PC-9 (cell line): ENCODE results near the gene C14orf119. TPM values are rescaled to one million over a fixed set of nuclear protein-coding genes. Genes with fewer than 3 reads are reported as not detected.

ENCODE experiments used
- BruUV-seq: library from RNA; stranded (reverse); fragments of 400-500 nt; replicated peaks from 2 replicates; lab custom pipeline; 2021; lab: Mats Ljungman, UMichigan
- CTCF ChIA-PET: fragments of 300-600 bp; sonication (Branson Sonifier 250); formaldehyde crosslinking; loops from one replicate; lab custom pipeline; 2022; ENCODE audit warnings: antibody characterized with exemption; lab: Charles Lee
- POLR2A ChIA-PET: fragments of 300-600 bp; sonication (Branson Sonifier 250); formaldehyde crosslinking; loops from one replicate; lab custom pipeline; 2022; ENCODE audit warnings: antibody characterized with exemption; ENCODE audit not compliant: unreplicated experiment; lab: Charles Lee
- DNase-seq, 2 experiments: peaks; one replicate each; pipeline versions ENCODE4 v3.0.0 to v3.0.0-alpha.2; 2015 to 2022; ENCODE audit warnings: mixed read lengths in 1 of 2
- H2AFZ ChIP-seq: fragments of 200-600 bp; sonication (generic); 2 replicates; pipeline ENCODE4 v1.8.1; 2017; ENCODE audit warnings: antibody characterized with exemption
- H3F3A ChIP-seq: fragments of 200-600 bp; sonication (generic); 2 replicates; pipeline ENCODE4 v1.8.1; 2017; ENCODE audit warnings: antibody characterized with exemption, mild to moderate bottlenecking, low read depth; ENCODE audit not compliant: insufficient read depth
- H3K27ac ChIP-seq: fragments of 200-600 bp; sonication (generic); 2 replicates; pipeline ENCODE4 v1.6.1; 2016; ENCODE audit warnings: mixed run types
- H3K27me3 ChIP-seq: fragments of 200-600 bp; sonication (generic); 2 replicates; pipeline ENCODE4 v1.6.1; 2016; ENCODE audit warnings: low read depth, mixed run types; ENCODE audit not compliant: insufficient read depth
- H3K36me3 ChIP-seq: fragments of 200-600 bp; sonication (generic); 2 replicates; pipeline ENCODE4 v1.6.1; 2016; ENCODE audit warnings: low read depth, mixed run types
- H3K4me1 ChIP-seq: fragments of 200-600 bp; sonication (generic); replicated peaks from 2 replicates; pipeline ENCODE4 v1.6.1; 2016; ENCODE audit warnings: mixed run types; ENCODE audit not compliant: insufficient read depth
- H3K4me2 ChIP-seq: fragments of 200-600 bp; sonication (generic); 2 replicates; pipeline ENCODE4 v1.6.1; 2017; ENCODE audit warnings: mixed run types
- H3K4me3 ChIP-seq: fragments of 200-600 bp; sonication (generic); 2 replicates; pipeline ENCODE4 v1.6.1; 2016; ENCODE audit warnings: mixed run types
- H3K79me2 ChIP-seq: fragments of 200-600 bp; sonication (generic); 2 replicates; pipeline ENCODE4 v1.6.1; 2017; ENCODE audit warnings: low read depth, mixed run types
- H3K9me2 ChIP-seq: fragments of 200-600 bp; sonication (generic); 2 replicates; pipeline ENCODE4 v1.8.1; 2017; ENCODE audit warnings: mild to moderate bottlenecking; ENCODE audit not compliant: insufficient read depth
- H3K9me3 ChIP-seq: fragments of 200-600 bp; sonication (generic); 2 replicates; pipeline ENCODE4 v1.8.1; 2016; ENCODE audit warnings: low read depth; ENCODE audit not compliant: insufficient read depth
- H4K20me1 ChIP-seq: fragments of 200-600 bp; sonication (generic); 2 replicates; pipeline ENCODE4 v1.8.1; 2017; ENCODE audit not compliant: insufficient read depth
- EZH2 ChIP-seq: fragments of 200-600 bp; sonication (generic); IDR thresholded peaks from 2 replicates; pipeline ENCODE4 v1.8.0; 2017; ENCODE audit warnings: antibody characterized with exemption, low read depth
- intact Hi-C: fragments of 100-400 bp; cut with micrococcal nuclease; formaldehyde crosslinking; loops from one replicate; pipeline ENCODE4 v1.10.0; 2022; ENCODE audit not compliant: unreplicated experiment
- total RNA-seq: library from RNA; stranded (reverse); gene quantifications from 2 replicates; pipeline ENCODE4 v1.2.3, GENCODE V29; 2021
- TF ChIP-seq, protein P1 (sequence below): fragments of 200-600 bp; sonication (generic); conservative IDR thresholded peaks from 2 replicates; pipeline ENCODE4 v1.6.1; 2017; ENCODE audit warnings: mixed run types, antibody characterized with exemption, mild to moderate bottlenecking, moderate library complexity

Gene C14orf119
- total RNA-seq, 1 experiment from 2014 or later: 46.5 TPM

DNA sequence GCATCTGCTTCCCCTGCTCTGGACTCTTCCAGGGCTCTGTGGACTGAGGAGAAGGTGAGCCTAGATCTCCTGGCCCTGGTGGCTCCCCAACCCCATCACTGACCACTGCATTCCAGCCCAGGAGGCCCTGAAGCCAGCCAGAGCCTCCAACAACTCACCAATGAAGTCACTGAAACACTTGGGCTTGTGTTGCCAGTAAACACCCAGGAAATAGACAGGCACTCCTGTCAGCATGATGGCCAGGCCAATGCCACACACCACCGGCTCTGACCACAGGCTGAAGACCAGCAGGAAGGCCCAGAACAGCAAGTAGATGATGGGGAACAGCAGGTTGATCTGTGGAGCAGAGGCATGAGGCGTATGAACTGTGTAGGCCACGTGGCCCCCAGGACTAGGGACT lies 32.6 kb downstream of the C14orf119 start:
- ChIA-PET CTCF (no interaction called here), POLR2A (no interaction called here)
- intact Hi-C loops: loop anchor here (10.0 kb wide), 1 partner anchor 137 kb away; no protein-coding TSS in a partner anchor

DNA sequence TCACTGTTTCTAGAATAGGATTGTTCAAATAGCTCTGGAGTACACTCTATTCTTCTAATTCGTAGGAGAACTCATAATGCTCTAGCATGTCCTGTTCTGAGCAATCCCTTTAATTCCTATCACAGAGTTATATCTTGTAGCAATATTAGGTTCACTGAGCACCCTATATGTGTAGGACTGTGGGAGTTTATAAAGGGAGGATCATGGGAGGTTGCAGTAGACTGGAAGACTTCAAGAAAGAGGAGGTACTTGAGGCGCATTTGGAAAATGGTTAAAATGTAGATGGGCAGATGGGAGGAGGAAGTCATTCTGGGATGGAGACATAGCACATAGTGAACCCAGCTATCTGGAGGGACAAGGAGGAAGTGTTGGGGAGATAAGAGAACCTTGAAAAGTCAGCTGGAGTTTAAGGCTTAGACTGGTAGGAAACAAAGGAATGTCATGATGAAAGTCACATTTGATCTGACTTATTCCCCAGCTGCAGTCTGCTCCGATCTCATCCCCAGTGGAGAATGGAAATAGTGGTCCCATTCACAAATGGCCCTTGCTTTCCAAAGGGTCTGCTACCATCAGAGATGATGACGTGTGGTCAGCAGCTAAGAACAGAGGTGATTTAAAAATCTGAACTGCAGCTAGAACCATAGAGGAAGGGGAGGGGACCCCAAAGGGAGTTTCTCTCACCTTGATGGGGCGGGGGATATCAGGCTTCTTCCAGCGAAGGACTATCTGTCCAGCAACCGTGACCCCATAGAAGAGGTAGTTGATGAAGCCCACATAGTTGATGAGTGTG lies 33.9 kb downstream of the C14orf119 start:
- intact Hi-C loops: loop anchor here (10.0 kb wide), 1 partner anchor 136 kb away; no protein-coding TSS in a partner anchor
- H3K4me2 ChIP-seq: peak overlapping the region; percentile 56; the same call in 1 of the 2 replicates
- no peaks in the 10 kb centered on the region for H3K9me3 ChIP-seq
- BruUV-seq: no TSS peak
- no peak for DNase-seq
- no peak overlapping the region for H3K4me3 ChIP-seq
- no peak overlapping the region for H2AFZ ChIP-seq
- ChIA-PET CTCF (no interaction called here), POLR2A (no interaction called here)
- H3K79me2 ChIP-seq: no peaks in the 10 kb centered on the region
- H3F3A ChIP-seq: peaks cover 12% of the 10 kb centered on the region
- H3K27me3 ChIP-seq: no peaks in the 10 kb centered on the region
- H3K27ac ChIP-seq: 0 out of 2 replicates have a peak overlapping the region, but pooled peaks have one; percentile 41
- H3K9me2 ChIP-seq: no peaks in the 10 kb centered on the region
- no peaks in the 10 kb centered on the region for H3K36me3 ChIP-seq
- no peaks in the 10 kb centered on the region for H4K20me1 ChIP-seq
- TF ChIP-seq, protein P1, sequence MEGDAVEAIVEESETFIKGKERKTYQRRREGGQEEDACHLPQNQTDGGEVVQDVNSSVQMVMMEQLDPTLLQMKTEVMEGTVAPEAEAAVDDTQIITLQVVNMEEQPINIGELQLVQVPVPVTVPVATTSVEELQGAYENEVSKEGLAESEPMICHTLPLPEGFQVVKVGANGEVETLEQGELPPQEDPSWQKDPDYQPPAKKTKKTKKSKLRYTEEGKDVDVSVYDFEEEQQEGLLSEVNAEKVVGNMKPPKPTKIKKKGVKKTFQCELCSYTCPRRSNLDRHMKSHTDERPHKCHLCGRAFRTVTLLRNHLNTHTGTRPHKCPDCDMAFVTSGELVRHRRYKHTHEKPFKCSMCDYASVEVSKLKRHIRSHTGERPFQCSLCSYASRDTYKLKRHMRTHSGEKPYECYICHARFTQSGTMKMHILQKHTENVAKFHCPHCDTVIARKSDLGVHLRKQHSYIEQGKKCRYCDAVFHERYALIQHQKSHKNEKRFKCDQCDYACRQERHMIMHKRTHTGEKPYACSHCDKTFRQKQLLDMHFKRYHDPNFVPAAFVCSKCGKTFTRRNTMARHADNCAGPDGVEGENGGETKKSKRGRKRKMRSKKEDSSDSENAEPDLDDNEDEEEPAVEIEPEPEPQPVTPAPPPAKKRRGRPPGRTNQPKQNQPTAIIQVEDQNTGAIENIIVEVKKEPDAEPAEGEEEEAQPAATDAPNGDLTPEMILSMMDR: no peak
- TF ChIP-seq EZH2: no peak
- peaks cover 20% of the 10 kb centered on the region for H3K4me1 ChIP-seq

More for the DNA sequence above, 32.6 kb downstream of the C14orf119 start:
- no peaks in the 10 kb centered on the region for H3K27me3 ChIP-seq
- peaks cover 20% of the 10 kb centered on the region for H3K4me1 ChIP-seq
- no peaks in the 10 kb centered on the region for H3K9me3 ChIP-seq
- H3K9me2 ChIP-seq: no peaks in the 10 kb centered on the region
- H3K4me3 ChIP-seq: no peak overlapping the region
- DNase-seq: no peak
- BruUV-seq: no TSS peak
- H3K36me3 ChIP-seq: no peaks in the 10 kb centered on the region
- TF ChIP-seq, protein P1: no peak
- no peak for TF ChIP-seq EZH2
- no peaks in the 10 kb centered on the region for H3K79me2 ChIP-seq
- H3F3A ChIP-seq: peaks cover 12% of the 10 kb centered on the region
- H3K27ac ChIP-seq: no peak overlapping the region
- no peaks in the 10 kb centered on the region for H4K20me1 ChIP-seq
- no peak overlapping the region for H2AFZ ChIP-seq
- no peak overlapping the region for H3K4me2 ChIP-seq

DNA sequence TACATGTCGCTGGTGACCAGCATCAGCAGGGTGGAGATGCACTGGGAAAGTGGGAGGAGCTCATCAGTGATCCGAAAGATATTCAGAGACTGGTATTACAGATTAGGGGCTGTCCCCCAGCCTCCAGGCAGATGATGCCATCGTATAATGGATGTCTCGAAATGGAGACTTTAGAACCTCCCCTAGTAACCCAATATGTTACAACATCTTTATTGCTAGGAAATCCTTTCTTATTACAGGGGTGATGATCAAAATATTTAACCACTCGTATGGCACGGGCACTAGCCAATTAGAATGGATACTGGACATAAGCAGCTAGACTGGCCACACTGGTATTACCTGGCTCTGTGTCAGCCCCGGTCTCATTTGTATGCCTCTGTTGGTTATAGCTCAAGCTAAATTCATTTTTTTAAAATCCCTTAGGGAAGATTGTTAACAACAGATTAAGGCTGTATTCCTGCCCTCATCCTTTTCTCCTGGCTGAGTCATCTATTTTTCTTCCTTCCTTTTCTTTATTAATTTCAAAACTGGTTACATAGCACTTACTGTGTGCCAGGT lies 34.5 kb downstream of the C14orf119 start:
- Histone ChIP-seq H3K4me2 (peak overlapping the region; percentile 56), H3F3A (peaks cover 12% of the 10 kb centered on the region), H3K27me3 (no peaks in the 10 kb centered on the region), H3K79me2 (no peaks in the 10 kb centered on the region), H3K36me3 (no peaks in the 10 kb centered on the region), H4K20me1 (no peaks in the 10 kb centered on the region), H3K9me2 (no peaks in the 10 kb centered on the region), H3K27ac (peak overlapping the region; percentile 41), H3K9me3 (no peaks in the 10 kb centered on the region), H2AFZ (no peak overlapping the region), H3K4me3 (no peak overlapping the region), H3K4me1 (peaks cover 20% of the 10 kb centered on the region)
- TF ChIP-seq, protein P1: no peak
- TF ChIP-seq EZH2: no peak
- no TSS peak for BruUV-seq
- intact Hi-C loops: loop anchor here (10.0 kb wide), 1 partner anchor 135 kb away; no protein-coding TSS in a partner anchor
- peak in 1 of 2 experiments; percentile 88 for DNase-seq
- ChIA-PET CTCF (no interaction called here), POLR2A (no interaction called here)
